Activated naive CD8-positive, alpha-beta T cell treated with anti-CD3 and anti-CD28 coated beads, Interleukin-2, amount 50 U/mL, for 16 hours (primary cell): ENCODE results near the gene IZUMO1.
"Not testable (repeated sequence)": the region's sequence is repeated elsewhere in the genome, so short reads cannot be mapped to it uniquely, and the experiment has no call there.

Source experiments
- DNase-seq: peaks from one replicate; pipeline ENCODE4 v3.0.0-alpha.2; 2020; ENCODE audit warnings: low read depth, low spot score

Gene IZUMO1

GRCh38 chr19:48746738-48747575, at the start of gene IZUMO1:
Gene IZUMO1 (minus strand): TSS chr19:48746909. CDS start chr19:48745859, 1,050 bp downstream.
- DNase-seq = no peak

- no peak for DNase-seq
Observed at GRCh38 chr19:48795685-48796070, 49.0 kb upstream of the IZUMO1 start.

GRCh38 chr19:48795055-48795684, 48.5 kb upstream of the IZUMO1 start:
- peak; percentile 63 for DNase-seq

GRCh38 chr19:48794291-48794690, 47.6 kb upstream of the IZUMO1 start:
- DNase-seq = no peak

- no peak for DNase-seq
Observed at GRCh38 chr19:48793271-48793670, 46.6 kb upstream of the IZUMO1 start.

- DNase-seq = not testable (repeated sequence)
Observed at GRCh38 chr19:48787331-48787730, 40.6 kb upstream of the IZUMO1 start.

GRCh38 chr19:48786422-48786821, 39.7 kb upstream of the IZUMO1 start:
- DNase-seq = not testable (repeated sequence)

- DNase-seq = no peak
Observed at GRCh38 chr19:48784527-48784926, 37.8 kb upstream of the IZUMO1 start.

GRCh38 chr19:48780631-48781391, 34.1 kb upstream of the IZUMO1 start:
- no peak for DNase-seq

- no peak for DNase-seq
Observed at GRCh38 chr19:48779636-48780035, 32.9 kb upstream of the IZUMO1 start.

- no peak for DNase-seq
Observed at GRCh38 chr19:48777720-48778119, 31.0 kb upstream of the IZUMO1 start.

GRCh38 chr19:48777139-48777538, 30.4 kb upstream of the IZUMO1 start:
- DNase-seq = no peak

- no peak for DNase-seq
Observed at GRCh38 chr19:48772503-48772953, 25.8 kb upstream of the IZUMO1 start.

GRCh38 chr19:48770734-48771472, 24.2 kb upstream of the IZUMO1 start:
- DNase-seq = no peak

GRCh38 chr19:48770266-48770665, 23.6 kb upstream of the IZUMO1 start:
- DNase-seq = no peak

GRCh38 chr19:48768994-48769713, 22.4 kb upstream of the IZUMO1 start:
- DNase-seq = no peak

GRCh38 chr19:48768171-48768753, 21.6 kb upstream of the IZUMO1 start:
- DNase-seq = not testable (repeated sequence)

- not testable (repeated sequence) for DNase-seq
Observed at GRCh38 chr19:48765816-48766215, 19.1 kb upstream of the IZUMO1 start.

GRCh38 chr19:48760504-48761205, 13.9 kb upstream of the IZUMO1 start:
- no peak for DNase-seq

GRCh38 chr19:48757741-48758144, 11.0 kb upstream of the IZUMO1 start:
- DNase-seq = no peak
